Endothelial cell of umbilical vein (primary cell): Measurements from ENCODE around the gene ADCY2. TPM values are rescaled to one million over a fixed set of nuclear protein-coding genes. Genes with fewer than 3 reads are reported as not detected.

ENCODE experiments used
- BruUV-seq: library from RNA; stranded (reverse); fragments of 400-500 nt; replicated peaks from 2 replicates; lab custom pipeline; 2021; lab: Mats Ljungman, UMichigan
- CTCF ChIA-PET: fragments of 300-600, 350-600 bp; sonication (Branson Sonifier 250); formaldehyde crosslinking; loops from one replicate; lab custom pipeline; 2021; ENCODE audit warnings: antibody characterized with exemption, inconsistent platforms; lab: Charles Lee
- POLR2A ChIA-PET: fragments of 300-600, 350-600 bp; sonication (Branson Sonifier 250); formaldehyde crosslinking; loops from one replicate; lab custom pipeline; 2021; ENCODE audit warnings: antibody characterized with exemption, inconsistent platforms; lab: Charles Lee
- DNase-seq: peaks from one replicate; pipeline ENCODE4 v3.0.0-alpha.2; 2011; ENCODE audit warnings: low read depth, low spot score
- FAIRE-seq: peaks from 2 replicates; lab custom pipeline; 2011; peaks lifted over from hg19 to GRCh38; lab: Jason Lieb, UNC
- H2AFZ ChIP-seq: 2 replicates; pipeline ENCODE4 v1.6.0; 2012; ENCODE audit warnings: low read depth, low read length, control low read depth, inconsistent platforms
- H3K27ac ChIP-seq: 2 replicates; pipeline ENCODE4 v1.5.1; 2011; ENCODE audit warnings: low read depth, mild to moderate bottlenecking, control low read depth, low read length, moderate library complexity; ENCODE audit not compliant: insufficient read depth
- H3K27me3 ChIP-seq, 2 experiments: 2 replicates each; pipeline versions ENCODE4 v1.6.0 to v1.6.1; 2011; ENCODE audit warnings: low read length in 2 of 2, mixed read lengths in 1 of 2; ENCODE audit not compliant: control insufficient read depth in 2 of 2, insufficient read depth in 2 of 2
- H3K36me3 ChIP-seq, 2 experiments: 2 replicates in 1 of 2; 3 replicates in 1 of 2; pipeline ENCODE4 v1.5.1; 2011; ENCODE audit warnings: low read length in 2 of 2, mild to moderate bottlenecking in 1 of 2, moderate library complexity in 1 of 2; ENCODE audit not compliant: control insufficient read depth in 2 of 2, insufficient read depth in 2 of 2; ENCODE audit errors: extremely low read depth in 1 of 2
- H3K4me1 ChIP-seq: 3 replicates; pipeline ENCODE4 v1.5.1; 2011; ENCODE audit warnings: mild to moderate bottlenecking, low read length; ENCODE audit not compliant: control insufficient read depth, insufficient read depth; ENCODE audit errors: extremely low read depth
- H3K4me2 ChIP-seq: 2 replicates; pipeline ENCODE4 v1.6.1; 2011; ENCODE audit warnings: low read length, control low read depth, mixed read lengths; ENCODE audit not compliant: insufficient read depth
- H3K4me3 ChIP-seq, 3 experiments: fragments of 200-600 bp in 1 of 3; sonication (generic), shearing (Covaris generic) in 1 of 3; replicated peaks in 1 of 3; 2 replicates each; pipeline ENCODE4 v1.5.1; 2011 to 2016; ENCODE audit warnings: control low read depth in 3 of 3, low read length in 3 of 3, mild to moderate bottlenecking in 2 of 3, inconsistent platforms in 1 of 3, low read depth in 1 of 3, moderate library complexity in 1 of 3; ENCODE audit not compliant: insufficient read depth in 1 of 3
- H3K79me2 ChIP-seq: 2 replicates; pipeline ENCODE4 v1.6.0; 2012; ENCODE audit warnings: low read length, inconsistent platforms; ENCODE audit not compliant: control insufficient read depth, insufficient read depth
- H3K9ac ChIP-seq: replicated peaks from 2 replicates; pipeline ENCODE3; 2011; ENCODE audit warnings: low read length, control low read depth; ENCODE audit not compliant: insufficient read depth; ENCODE audit errors: extremely low read depth
- H3K9me1 ChIP-seq: replicated peaks from 3 replicates; pipeline ENCODE4 v1.6.0; 2011; ENCODE audit warnings: mild to moderate bottlenecking, low read length; ENCODE audit not compliant: control insufficient read depth, insufficient read depth; ENCODE audit errors: extremely low read depth
- H3K9me3 ChIP-seq: replicated peaks from 2 replicates; pipeline ENCODE4 v1.5.1; 2012; ENCODE audit warnings: low read length, inconsistent platforms; ENCODE audit not compliant: control insufficient read depth, insufficient read depth
- H4K20me1 ChIP-seq: replicated peaks from 2 replicates; pipeline ENCODE3; 2011; ENCODE audit warnings: mild to moderate bottlenecking, low read length; ENCODE audit not compliant: control insufficient read depth, insufficient read depth; ENCODE audit errors: extremely low read depth
- CTCF ChIP-seq, 2 donors: IDR thresholded peaks; 1 replicate in 1 of 2; 2 replicates in 1 of 2; pipeline ENCODE4 v1.5.1; 2011; ENCODE audit warnings: low read length in 2 of 2, mild to moderate bottlenecking in 2 of 2, moderate library complexity in 2 of 2, control low read depth in 1 of 2, inconsistent platforms in 1 of 2, low read depth in 1 of 2; ENCODE audit not compliant: insufficient read depth in 1 of 2; ENCODE audit errors: extremely low read depth in 1 of 2
- EZH2 ChIP-seq: IDR thresholded peaks from 2 replicates; pipeline ENCODE4 v1.6.1; 2012; ENCODE audit warnings: borderline replicate concordance, low read depth, mild to moderate bottlenecking, moderate library complexity, low read length, inconsistent platforms; ENCODE audit not compliant: severe bottlenecking
- FOS ChIP-seq: IDR thresholded peaks from 2 replicates; pipeline ENCODE4 v1.6.1; 2011; ENCODE audit warnings: mild to moderate bottlenecking, low read length, moderate library complexity, borderline replicate concordance; ENCODE audit not compliant: insufficient read depth
- GATA2 ChIP-seq: IDR thresholded peaks from 2 replicates; pipeline ENCODE4 v1.7.0; 2011; ENCODE audit warnings: low read depth, mild to moderate bottlenecking, moderate library complexity, mixed read lengths, low read length; ENCODE audit not compliant: insufficient read length, insufficient read depth
- JUN ChIP-seq: IDR thresholded peaks from 2 replicates; pipeline ENCODE4 v1.6.1; 2011; ENCODE audit warnings: borderline replicate concordance, low read depth; ENCODE audit not compliant: insufficient read length, insufficient read depth
- MAX ChIP-seq: IDR thresholded peaks from 2 replicates; pipeline ENCODE4 v1.6.1; 2011; ENCODE audit not compliant: insufficient read depth, insufficient read length
- MYC ChIP-seq: IDR thresholded peaks from one replicate; pipeline ENCODE4 v1.6.1; 2011; ENCODE audit warnings: mild to moderate bottlenecking, low read depth, low read length
- POLR2A ChIP-seq: IDR thresholded peaks from 2 replicates; pipeline ENCODE4 v1.6.1; 2012; ENCODE audit warnings: low read depth, mild to moderate bottlenecking, control low read depth, low read length
- POLR2AphosphoS5 ChIP-seq: IDR thresholded peaks from 2 replicates; pipeline ENCODE4 v1.6.1; 2012; ENCODE audit warnings: low read depth, mild to moderate bottlenecking, control low read depth, low read length, moderate library complexity; ENCODE audit not compliant: insufficient read depth
- dilution Hi-C: fragments of 300-500 bp; cut with MboI; formaldehyde crosslinking; loops from one replicate; pipeline ENCODE4 v1.15.0; 2019; ENCODE audit warnings: low sequenced_read_pairs; ENCODE audit not compliant: extremely low pct_ligation_motif_present
- intact Hi-C: fragments of 100-400 bp; cut with micrococcal nuclease; formaldehyde crosslinking; loops from one replicate; pipeline ENCODE4 v1.10.0; 2022
- polyA plus RNA-seq, 4 experiments: library from polyadenylated mRNA; depleted of rRNA in 3 of 4; stranded (reverse) in 3 of 4; unstranded in 1 of 4; fragments of >200 nt; gene quantifications; 2 replicates each; pipeline versions ENCODE4 v1.2.1 to v1.2.3, GENCODE V29; 2011 to 2012; ENCODE audit warnings: missing spikeins in 1 of 4
- total RNA-seq: library from RNA; stranded (reverse); gene quantifications from 2 replicates; pipeline ENCODE4 v1.2.3, GENCODE V29; 2021

Gene ADCY2
- total and polyA plus RNA-seq, 2 donors (not counting 3 experiments of a cell fraction or from before 2014, with no cell fraction given), result under 0.01 TPM; not detected in 1

- Histone ChIP-seq H3K4me2 (peak overlapping the region; percentile 64), H2AFZ (peak overlapping the region; percentile 77), H3K4me3 (peak overlapping the region; percentile 83 to 100 (median 93)), H3K36me3 (no peaks in the 10 kb centered on the region), H3K9me1 (no peaks in the 10 kb centered on the region), H3K9ac (peak overlapping the region; percentile 75), H3K27me3 (no peaks in the 10 kb centered on the region), H4K20me1 (no peaks in the 10 kb centered on the region), H3K79me2 (peaks cover 71% of the 10 kb centered on the region), H3K27ac (peak overlapping the region; percentile 44), H3K9me3 (no peaks in the 10 kb centered on the region), H3K4me1 (peaks cover 18% of the 10 kb centered on the region)
- FAIRE-seq (peak; percentile 24), DNase-seq (peak; percentile 30)
- BruUV-seq, result no TSS peak
- dilution Hi-C loops (no loop called here), intact Hi-C loops (no loop called here)
- TF ChIP-seq POLR2AphosphoS5, result no peak
- TF ChIP-seq EZH2, result no peak
- TF ChIP-seq FOS, result no peak
- TF ChIP-seq MAX, result no peak
- no peak for TF ChIP-seq POLR2A
- no peak for TF ChIP-seq JUN
- no peak for TF ChIP-seq MYC
- no peak for TF ChIP-seq GATA2
- TF ChIP-seq CTCF (IDR thresholded peaks at IDR 0.05; ENCODE audit: extremely low read depth in 1 of 2, insufficient read depth in 1 of 2, low read depth in 1 of 2, low read length in 2 of 2), result no peak
- ChIA-PET CTCF (interaction anchor here (1.0 to 1.9 kb wide), 3 partner anchors 11 to 18 kb away, joined by 3 to 13 read pairs (median 8); no protein-coding TSS in a partner anchor), POLR2A (interaction anchor here (1.7 kb wide), 1 partner anchor 18 kb away, joined by 3 read pairs; no protein-coding TSS in a partner anchor)
Measured at GRCh38 chr5:7869474-7870136, 473.7 kb downstream of the ADCY2 start.
